Astrocyte of the cerebellum (primary cell): Measurements from ENCODE around the gene KSR2.

Experiments
- DNase-seq: peaks from one replicate; pipeline ENCODE4 v3.0.0-alpha.2; 2011; ENCODE audit warnings: low read depth
- H3K4me3 ChIP-seq: 2 replicates; pipeline ENCODE4 v1.5.1; 2011; ENCODE audit warnings: mild to moderate bottlenecking, low read depth, low read length, moderate library complexity
- in situ Hi-C: cut with HindIII; loops from 2 replicates; pipeline ENCODE4 v1.10.0; 2017; ENCODE audit warnings: low sequenced_read_pairs
- TF ChIP-seq, protein P1 (sequence below): IDR thresholded peaks from 2 replicates; pipeline ENCODE4 v1.5.1; 2012; ENCODE audit warnings: low read length, low read depth, moderate library complexity, mild to moderate bottlenecking; ENCODE audit errors: missing control alignments

KSR2 gene

DNA sequence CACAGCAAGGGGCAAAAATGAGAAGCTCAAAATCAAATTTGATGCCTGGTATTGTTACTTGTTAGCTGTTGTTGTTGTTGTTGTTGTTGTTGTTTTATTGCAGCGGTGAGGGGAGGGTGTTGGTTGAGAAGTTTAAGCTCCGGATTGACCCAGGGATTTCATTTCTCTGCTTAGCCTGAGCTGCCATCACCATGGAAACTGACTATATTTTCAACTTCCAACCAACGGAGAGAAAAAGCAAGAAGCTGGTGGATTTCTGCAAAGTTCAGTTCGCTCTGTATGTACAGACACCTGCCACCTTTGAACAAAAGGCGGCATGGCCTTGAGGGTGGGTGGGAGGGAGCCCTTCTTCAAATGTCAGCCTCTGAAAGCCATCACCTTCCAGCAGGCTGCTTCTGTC lies 412.9 kb downstream of the KSR2 start:
- no peak for DNase-seq
- no peak overlapping the region for H3K4me3 ChIP-seq
- in situ Hi-C loops: no loop called here
- TF ChIP-seq, protein P1, sequence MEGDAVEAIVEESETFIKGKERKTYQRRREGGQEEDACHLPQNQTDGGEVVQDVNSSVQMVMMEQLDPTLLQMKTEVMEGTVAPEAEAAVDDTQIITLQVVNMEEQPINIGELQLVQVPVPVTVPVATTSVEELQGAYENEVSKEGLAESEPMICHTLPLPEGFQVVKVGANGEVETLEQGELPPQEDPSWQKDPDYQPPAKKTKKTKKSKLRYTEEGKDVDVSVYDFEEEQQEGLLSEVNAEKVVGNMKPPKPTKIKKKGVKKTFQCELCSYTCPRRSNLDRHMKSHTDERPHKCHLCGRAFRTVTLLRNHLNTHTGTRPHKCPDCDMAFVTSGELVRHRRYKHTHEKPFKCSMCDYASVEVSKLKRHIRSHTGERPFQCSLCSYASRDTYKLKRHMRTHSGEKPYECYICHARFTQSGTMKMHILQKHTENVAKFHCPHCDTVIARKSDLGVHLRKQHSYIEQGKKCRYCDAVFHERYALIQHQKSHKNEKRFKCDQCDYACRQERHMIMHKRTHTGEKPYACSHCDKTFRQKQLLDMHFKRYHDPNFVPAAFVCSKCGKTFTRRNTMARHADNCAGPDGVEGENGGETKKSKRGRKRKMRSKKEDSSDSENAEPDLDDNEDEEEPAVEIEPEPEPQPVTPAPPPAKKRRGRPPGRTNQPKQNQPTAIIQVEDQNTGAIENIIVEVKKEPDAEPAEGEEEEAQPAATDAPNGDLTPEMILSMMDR: no peak

DNA sequence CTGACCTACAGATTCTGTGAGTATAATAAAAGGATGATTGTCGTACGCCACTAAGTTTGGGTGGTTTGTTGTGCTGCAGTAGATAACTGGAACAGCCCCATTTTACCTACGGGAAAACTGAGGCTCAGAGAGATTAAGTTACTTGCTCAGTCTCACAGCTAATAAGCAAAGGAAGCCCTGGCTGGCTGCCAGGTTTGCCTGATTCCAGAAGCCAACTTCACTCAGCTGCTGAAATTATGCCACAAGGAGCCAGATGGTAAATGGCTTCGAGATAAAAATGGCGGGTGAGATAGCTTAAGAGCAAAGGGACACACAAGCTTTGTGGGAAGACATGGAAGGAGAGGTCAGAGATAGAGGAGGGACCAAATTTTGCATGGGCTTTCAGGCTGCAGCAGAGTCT lies 415.8 kb downstream of the KSR2 start:
- TF ChIP-seq, protein P1: no peak
- no peak overlapping the region for H3K4me3 ChIP-seq
- in situ Hi-C loops: no loop called here
- DNase-seq: no peak

DNA sequence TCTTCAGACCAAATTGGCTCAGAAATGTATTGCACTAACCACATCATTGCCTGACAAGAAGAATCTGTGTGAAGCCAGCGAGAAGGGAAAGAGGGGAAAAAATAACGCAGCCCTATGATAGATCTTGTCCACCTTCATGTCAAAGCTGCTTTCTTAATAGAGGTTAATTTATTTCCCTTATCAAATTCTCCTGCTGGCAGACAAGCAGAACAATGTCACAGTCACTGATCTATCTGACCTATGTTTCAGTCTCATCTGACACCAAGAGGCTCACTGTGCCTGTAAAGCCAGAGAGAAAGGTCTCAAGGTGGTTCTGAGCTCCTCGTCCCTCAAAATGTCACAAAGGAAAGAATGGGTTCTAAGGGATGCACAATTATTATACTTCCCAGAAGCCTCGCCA lies 417.1 kb downstream of the KSR2 start:
- in situ Hi-C loops: no loop called here
- no peak for DNase-seq
- H3K4me3 ChIP-seq: no peak overlapping the region
- TF ChIP-seq, protein P1: no peak

DNA sequence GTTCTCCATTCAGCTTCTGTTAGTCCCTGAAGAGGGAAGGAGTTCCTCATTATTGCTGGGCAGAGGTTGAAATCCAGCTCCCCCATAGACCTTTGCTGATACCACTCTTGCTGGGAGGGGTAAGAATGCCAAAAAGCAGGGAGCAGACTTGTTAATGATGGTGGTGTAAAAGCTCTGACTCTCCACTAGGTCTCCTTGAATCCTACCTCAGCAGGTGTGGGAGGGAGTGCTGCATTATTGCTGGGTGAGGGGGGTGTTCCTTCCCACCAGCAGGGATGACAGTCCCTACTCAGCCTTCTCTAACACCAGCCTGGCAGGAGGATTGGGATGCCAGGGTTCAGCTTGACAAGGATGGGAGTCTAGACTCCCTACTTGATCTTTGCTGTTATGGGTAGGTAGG lies 421.6 kb downstream of the KSR2 start:
- in situ Hi-C loops: no loop called here
- no peak overlapping the region for H3K4me3 ChIP-seq
- no peak for DNase-seq
- TF ChIP-seq, protein P1: no peak

DNA sequence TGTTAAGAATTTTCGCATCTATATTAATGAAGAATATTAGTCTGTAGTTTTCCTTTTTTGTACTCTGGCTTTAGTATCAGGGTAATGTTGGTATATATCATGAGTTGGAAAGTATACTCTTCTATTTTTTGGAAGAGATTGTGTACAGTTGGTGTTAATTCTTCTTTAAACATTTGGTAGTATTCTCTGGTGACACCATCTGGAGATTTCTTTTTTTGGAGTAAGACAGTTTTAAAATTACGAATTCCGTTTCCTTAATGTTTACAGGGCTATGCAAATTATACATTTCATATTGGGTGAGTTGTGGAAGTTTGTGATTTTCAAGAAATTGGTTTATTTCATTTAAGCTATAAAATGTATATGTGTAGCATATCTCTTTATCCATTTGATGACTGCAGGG lies 423.6 kb downstream of the KSR2 start:
- no peak for DNase-seq
- H3K4me3 ChIP-seq: no peak overlapping the region
- in situ Hi-C loops: no loop called here
- TF ChIP-seq, protein P1: no peak

DNA sequence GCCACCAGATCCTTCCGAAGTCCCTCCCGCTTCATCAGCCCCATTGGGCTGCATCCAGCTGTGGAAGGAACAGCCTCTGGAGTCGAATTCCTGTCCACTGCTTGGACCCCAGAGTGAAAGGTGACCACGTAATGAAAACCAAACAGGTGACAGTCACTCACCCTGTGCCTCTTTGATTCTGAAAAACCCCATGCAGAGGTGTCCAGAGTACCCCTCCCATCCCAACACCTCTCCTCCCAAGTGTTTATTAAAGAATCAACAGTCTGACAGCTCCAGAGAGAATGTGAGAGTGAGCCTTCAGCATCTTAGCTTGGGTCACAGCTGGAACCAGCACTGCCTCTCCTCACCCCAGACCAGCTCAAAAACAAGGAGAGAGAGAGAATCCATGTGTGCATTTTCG lies 428.8 kb downstream of the KSR2 start:
- no peak overlapping the region for H3K4me3 ChIP-seq
- no peak for DNase-seq
- in situ Hi-C loops: no loop called here
- TF ChIP-seq, protein P1: no peak

DNA sequence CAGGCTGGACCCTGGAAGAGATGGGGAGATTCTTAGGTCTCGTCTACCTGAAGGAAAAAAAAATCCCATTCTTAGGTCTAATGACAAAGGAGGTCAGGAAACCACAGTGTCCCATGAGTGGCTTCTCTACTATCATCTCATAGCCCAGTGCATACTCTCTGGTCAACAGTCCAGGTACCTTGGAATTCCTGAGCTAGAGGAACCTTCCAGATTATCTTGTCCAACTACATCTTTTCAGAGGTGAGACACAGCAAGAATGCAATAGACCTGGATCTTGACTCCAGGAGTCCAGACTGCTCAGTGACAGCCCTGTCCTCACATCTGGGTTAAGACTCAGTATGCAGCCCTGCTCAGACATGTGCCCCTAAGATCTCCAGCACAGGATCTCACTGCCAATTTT lies 429.9 kb downstream of the KSR2 start:
- DNase-seq: no peak
- in situ Hi-C loops: loop anchor here (5.0 kb wide), 1 partner anchor 72 kb away; no protein-coding TSS in a partner anchor
- TF ChIP-seq, protein P1: no peak

More for the DNA sequence above, 429.9 kb downstream of the KSR2 start:
- no peak overlapping the region for H3K4me3 ChIP-seq
